WTC11 (cell line): ENCODE measurements around the gene IFNA5.

ENCODE experiments used
- ARID4B ChIP-seq: sonication (generic); formaldehyde crosslinking; IDR thresholded peaks from 2 replicates; pipeline ENCODE4 v1.8.0; 2023; ENCODE audit warnings: missing genetic modification reagents, mild to moderate bottlenecking, borderline replicate concordance
- ATF3 ChIP-seq: sonication (generic); formaldehyde crosslinking; conservative IDR thresholded peaks from 2 replicates; pipeline ENCODE4 v1.8.1; 2022; ENCODE audit warnings: mild to moderate bottlenecking, missing genetic modification reagents
- CDX4 ChIP-seq: fragments of 250-450 bp; sonication (Bioruptor Pico); IDR thresholded peaks from 2 replicates; pipeline ENCODE4 v1.9.0; 2021; ENCODE audit warnings: moderate library complexity, mild to moderate bottlenecking, inconsistent platforms, borderline replicate concordance
- CTCF ChIP-seq: fragments of 200-600 bp; IDR thresholded peaks from 2 replicates; pipeline ENCODE4 v1.8.0; 2022; ENCODE audit warnings: antibody characterized with exemption
- FOXP4 ChIP-seq: sonication (generic); formaldehyde crosslinking; IDR thresholded peaks from 2 replicates; pipeline ENCODE4 v1.8.0; 2022; ENCODE audit warnings: mild to moderate bottlenecking, missing genetic modification reagents
- GTF2I ChIP-seq: fragments of 250-450 bp; sonication (Bioruptor Pico); conservative IDR thresholded peaks from 2 replicates; pipeline ENCODE4 v1.4.0; 2021; ENCODE audit warnings: mild to moderate bottlenecking
- JUN ChIP-seq: sonication (generic); formaldehyde crosslinking; IDR thresholded peaks from 2 replicates; pipeline ENCODE4 v1.8.0; 2023; ENCODE audit warnings: mild to moderate bottlenecking, missing genetic modification reagents
- MXD4 ChIP-seq: fragments of 250-450 bp; sonication (Bioruptor Pico); IDR thresholded peaks from 2 replicates; pipeline ENCODE4 v1.8.0; 2021; ENCODE audit warnings: mild to moderate bottlenecking, moderate library complexity, borderline replicate concordance
- NFYB ChIP-seq: sonication (generic); formaldehyde crosslinking; conservative IDR thresholded peaks from 2 replicates; pipeline ENCODE4 v1.8.0; 2022; ENCODE audit warnings: low read depth, missing genetic modification reagents
- PRDM15 ChIP-seq: sonication (generic); formaldehyde crosslinking; IDR thresholded peaks from 2 replicates; pipeline ENCODE4 v1.8.0; 2022; ENCODE audit warnings: missing genetic modification reagents
- PREB ChIP-seq: sonication (generic); formaldehyde crosslinking; IDR thresholded peaks from 2 replicates; pipeline ENCODE4 v1.8.1; 2022; ENCODE audit warnings: mild to moderate bottlenecking, missing genetic modification reagents, moderate library complexity, borderline replicate concordance
- PRRX2 ChIP-seq: fragments of 250-450 bp; sonication (Bioruptor Pico); IDR thresholded peaks from 2 replicates; pipeline ENCODE4 v1.8.0; 2021; ENCODE audit warnings: mild to moderate bottlenecking
- ZNF263 ChIP-seq: sonication (generic); formaldehyde crosslinking; IDR thresholded peaks from 2 replicates; pipeline ENCODE4 v1.8.1; 2022; ENCODE audit warnings: low read depth, mild to moderate bottlenecking, moderate library complexity, missing genetic modification reagents
- ZNF532 ChIP-seq: fragments of 250-450 bp; sonication (Bioruptor Pico); IDR thresholded peaks from 2 replicates; pipeline ENCODE4 v1.9.0; 2021; ENCODE audit warnings: mild to moderate bottlenecking, borderline replicate concordance

- TF ChIP-seq CTCF (no peak), PRRX2 (no peak), JUN (CRISPR knock-in tag) (no peak), ZNF532 (CRISPR knock-in tag) (no peak), MXD4 (CRISPR knock-in tag) (no peak), CDX4 (no peak), ATF3 (CRISPR knock-in tag) (no peak), PRDM15 (CRISPR knock-in tag) (no peak), FOXP4 (CRISPR knock-in tag) (no peak), GTF2I (CRISPR knock-in tag) (no peak), ZNF263 (CRISPR knock-in tag) (no peak), PREB (CRISPR knock-in tag) (no peak), ARID4B (CRISPR knock-in tag) (no peak), NFYB (CRISPR knock-in tag) (no peak)
Measured at GRCh38 chr9:21324047-21324446, 18.9 kb upstream of the IFNA5 start.
